AG04449 (cell line): ENCODE data around the gene LRRC8C.
"Not testable (repeated sequence)": the region's sequence is repeated elsewhere in the genome, so short reads cannot be mapped to it uniquely, and the experiment has no call there.

Experiments
- CTCF ChIA-PET: fragments of 350-600 bp; formaldehyde crosslinking; extraction: SDS; loops from one replicate; lab custom pipeline; 2021; ENCODE audit warnings: antibody characterized with exemption; lab: Yijun Ruan, JAX
- POLR2A ChIA-PET: fragments of 400-600, 350-600 bp; formaldehyde crosslinking; extraction: SDS; loops from one replicate; lab custom pipeline; 2020; ENCODE audit warnings: antibody characterized with exemption, inconsistent platforms; lab: Yijun Ruan, JAX
- DNase-seq: peaks from one replicate; pipeline ENCODE4 v3.0.0-alpha.2; 2010; ENCODE audit warnings: low read depth, low spot score
- H3K4me3 ChIP-seq: 2 replicates; pipeline ENCODE4 v1.5.1; 2011; ENCODE audit warnings: low read depth, mild to moderate bottlenecking, control low read depth, low read length
- TF ChIP-seq, protein P1 (sequence below): IDR thresholded peaks from one replicate; pipeline ENCODE4 v1.5.1; 2011; ENCODE audit warnings: mild to moderate bottlenecking, moderate library complexity, low read length, control low read depth, inconsistent platforms; ENCODE audit not compliant: insufficient read depth; ENCODE audit errors: missing control alignments

LRRC8C gene

DNA sequence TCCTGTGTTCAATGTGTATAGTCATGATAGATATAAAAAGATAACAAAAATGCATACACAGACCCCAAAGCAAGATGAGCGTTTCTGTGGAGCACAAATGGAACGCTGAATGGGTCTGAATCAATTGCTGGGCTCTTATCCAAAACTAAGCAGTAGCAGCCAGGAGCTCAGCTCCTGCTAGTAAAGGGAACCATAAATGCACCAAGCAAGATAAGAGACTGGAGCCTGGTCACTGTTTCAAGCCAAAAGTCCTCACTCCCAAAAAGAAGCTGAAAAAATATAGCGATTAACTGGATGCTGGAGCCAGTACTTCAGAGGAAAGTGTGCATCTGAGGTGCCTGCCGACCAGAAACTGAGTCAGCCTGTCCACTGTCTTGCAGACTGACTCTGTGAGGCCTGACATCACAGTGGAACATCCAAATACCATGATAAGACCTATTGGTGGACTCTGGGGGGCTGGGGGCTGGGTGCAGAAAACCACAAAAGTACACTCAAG lies 68.9 kb downstream of the LRRC8C start:
- POLR2A ChIA-PET, result no interaction called here
- DNase-seq, result no peak
- H3K4me3 ChIP-seq, result no peak overlapping the region
- TF ChIP-seq, protein P1, sequence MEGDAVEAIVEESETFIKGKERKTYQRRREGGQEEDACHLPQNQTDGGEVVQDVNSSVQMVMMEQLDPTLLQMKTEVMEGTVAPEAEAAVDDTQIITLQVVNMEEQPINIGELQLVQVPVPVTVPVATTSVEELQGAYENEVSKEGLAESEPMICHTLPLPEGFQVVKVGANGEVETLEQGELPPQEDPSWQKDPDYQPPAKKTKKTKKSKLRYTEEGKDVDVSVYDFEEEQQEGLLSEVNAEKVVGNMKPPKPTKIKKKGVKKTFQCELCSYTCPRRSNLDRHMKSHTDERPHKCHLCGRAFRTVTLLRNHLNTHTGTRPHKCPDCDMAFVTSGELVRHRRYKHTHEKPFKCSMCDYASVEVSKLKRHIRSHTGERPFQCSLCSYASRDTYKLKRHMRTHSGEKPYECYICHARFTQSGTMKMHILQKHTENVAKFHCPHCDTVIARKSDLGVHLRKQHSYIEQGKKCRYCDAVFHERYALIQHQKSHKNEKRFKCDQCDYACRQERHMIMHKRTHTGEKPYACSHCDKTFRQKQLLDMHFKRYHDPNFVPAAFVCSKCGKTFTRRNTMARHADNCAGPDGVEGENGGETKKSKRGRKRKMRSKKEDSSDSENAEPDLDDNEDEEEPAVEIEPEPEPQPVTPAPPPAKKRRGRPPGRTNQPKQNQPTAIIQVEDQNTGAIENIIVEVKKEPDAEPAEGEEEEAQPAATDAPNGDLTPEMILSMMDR, result no peak
- CTCF ChIA-PET, result no interaction called here

DNA sequence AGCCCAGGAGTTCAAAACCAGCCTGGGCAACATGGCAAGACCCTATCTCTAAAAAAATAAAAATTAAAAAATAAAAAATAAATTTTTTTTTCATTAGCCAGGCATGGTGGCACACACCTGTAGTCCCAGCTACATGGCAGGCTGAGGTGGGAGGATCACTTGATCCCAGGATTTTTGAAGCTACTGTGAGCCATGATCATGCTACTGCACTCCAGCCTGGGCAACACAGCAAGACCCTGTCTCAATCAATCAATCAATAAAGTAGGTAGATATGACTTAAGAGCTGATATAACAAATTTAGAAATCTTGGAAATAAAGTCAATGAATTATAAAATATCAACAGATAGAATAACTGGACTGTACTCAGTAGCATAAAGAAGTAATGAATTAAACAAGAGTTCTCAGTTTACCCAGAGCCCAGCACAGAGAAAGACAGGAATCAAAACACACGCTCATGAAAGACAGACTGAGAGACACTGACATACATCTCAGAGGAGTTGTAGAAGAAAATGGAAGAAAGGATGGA lies 69.7 kb downstream of the LRRC8C start:
- ChIA-PET CTCF (interaction anchor here (1.3 kb wide), 1 partner anchor 60 kb away, joined by 3 read pairs; no protein-coding TSS in a partner anchor), POLR2A (no interaction called here)
- no peak overlapping the region for H3K4me3 ChIP-seq
- DNase-seq, result no peak
- TF ChIP-seq, protein P1, result no peak

DNA sequence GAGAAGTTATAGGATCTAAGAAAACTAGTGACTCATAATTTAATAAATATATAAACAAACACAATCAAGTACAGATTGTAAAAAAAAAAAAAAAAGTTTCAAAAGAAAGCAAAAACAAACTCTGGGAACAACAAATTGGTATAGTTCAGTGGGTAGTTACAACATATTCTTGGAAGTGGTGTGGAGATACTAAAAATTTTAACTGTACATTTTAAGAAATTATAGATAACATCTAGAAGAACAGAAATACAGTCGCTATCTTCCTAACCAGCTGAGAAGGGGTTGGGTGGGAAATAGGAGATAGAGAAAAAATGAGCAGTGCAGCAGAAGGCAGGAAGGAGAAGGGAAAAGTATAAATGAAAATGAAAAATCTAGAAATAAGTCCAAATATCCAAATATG lies 70.5 kb downstream of the LRRC8C start:
- POLR2A ChIA-PET, result no interaction called here
- TF ChIP-seq, protein P1, result no peak
- CTCF ChIA-PET, result interaction anchor here (1.3 kb wide), 1 partner anchor 59 kb away, joined by 3 read pairs; no protein-coding TSS in a partner anchor
- DNase-seq, result no peak
- no peak overlapping the region for H3K4me3 ChIP-seq

DNA sequence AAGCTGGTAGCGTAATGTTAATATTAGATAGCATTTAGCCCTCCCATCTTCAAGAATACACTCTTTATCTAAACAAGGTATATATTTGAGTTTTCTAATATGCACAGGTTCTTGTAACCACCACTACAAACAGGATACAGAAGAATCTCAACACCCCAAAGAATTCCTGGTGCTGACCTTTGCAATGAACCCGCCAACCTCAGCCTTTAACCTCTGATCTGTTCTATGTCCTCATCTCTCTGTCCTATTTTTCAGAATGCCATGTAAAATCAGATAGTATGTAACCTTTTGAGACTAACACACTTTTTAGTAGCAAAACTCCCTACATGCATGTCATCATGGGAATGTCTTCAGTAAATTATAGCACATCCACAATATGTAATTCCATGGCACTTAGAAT lies 71.1 kb downstream of the LRRC8C start:
- ChIA-PET POLR2A (no interaction called here), CTCF (interaction anchor here (1.3 kb wide), 1 partner anchor 59 kb away, joined by 3 read pairs; no protein-coding TSS in a partner anchor)
- H3K4me3 ChIP-seq, result no peak overlapping the region
- DNase-seq, result no peak
- TF ChIP-seq, protein P1, result no peak

DNA sequence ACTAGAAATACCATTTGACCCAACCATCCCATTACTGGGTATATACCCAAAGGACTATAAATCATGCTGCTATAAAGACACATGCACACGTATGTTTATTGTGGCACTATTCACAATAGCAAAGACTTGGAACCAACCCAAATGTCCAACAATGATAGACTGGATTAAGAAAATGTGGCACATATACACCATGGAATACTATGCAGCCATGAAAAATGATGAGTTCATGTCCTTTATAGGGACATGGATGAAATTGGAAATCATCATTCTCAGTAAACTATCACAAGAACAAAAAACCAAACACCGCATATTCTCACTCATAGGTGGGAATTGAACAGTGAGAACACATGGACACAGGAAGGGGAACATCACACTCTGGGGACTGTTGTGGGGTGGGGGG lies 72.0 kb downstream of the LRRC8C start:
- CTCF ChIA-PET, POLR2A ChIA-PET: not testable (repeated sequence)

DNA sequence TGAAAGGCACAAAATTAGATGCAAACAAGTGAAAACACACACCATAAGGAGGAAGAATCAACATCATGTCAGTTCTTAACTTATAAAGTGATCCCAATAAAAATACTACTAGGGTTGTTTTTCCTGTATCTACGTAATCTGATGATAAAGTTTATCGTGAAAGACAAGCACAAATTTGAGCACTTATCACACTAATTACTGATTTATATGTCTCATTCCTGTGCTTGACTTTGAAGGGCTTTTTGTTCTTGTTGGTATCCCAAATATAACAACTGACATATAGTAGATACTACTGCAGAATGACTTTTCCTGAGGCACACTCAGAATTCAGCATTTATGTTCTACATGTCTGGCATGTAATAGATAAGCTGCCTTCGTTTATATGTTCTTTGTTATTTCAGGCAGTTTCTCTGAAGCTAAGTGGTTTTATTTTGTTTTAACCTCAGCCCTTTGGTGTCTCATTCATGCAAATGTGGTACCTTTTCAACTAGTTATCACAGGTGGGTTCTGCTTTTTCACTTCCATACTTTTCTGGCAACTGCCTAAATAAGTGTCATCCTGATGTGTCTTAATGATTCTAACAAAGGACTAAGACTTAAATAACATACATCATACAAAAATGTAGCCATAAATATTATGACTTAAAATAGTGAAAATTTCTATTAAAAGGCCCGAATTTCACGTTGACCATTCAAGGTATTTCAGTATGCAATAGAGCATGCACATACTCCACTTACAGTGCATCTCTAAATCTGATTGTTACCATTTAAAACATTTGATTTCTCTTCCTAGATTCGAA lies 73.2 kb downstream of the LRRC8C start:
- POLR2A ChIA-PET, result no interaction called here
- DNase-seq, result no peak
- CTCF ChIA-PET, result interaction anchor here (1.0 kb wide), 1 partner anchor 10 kb away, joined by 3 read pairs; no protein-coding TSS in a partner anchor
- TF ChIP-seq, protein P1, result no peak
- H3K4me3 ChIP-seq, result no peak overlapping the region

More for the DNA sequence above, 72.0 kb downstream of the LRRC8C start:
- H3K4me3 ChIP-seq, DNase-seq: not testable (repeated sequence)
